Pancreas (tissue), 10 donors: ENCODE measurements around the gene ZNF600. TPM values are rescaled to one million over a fixed set of nuclear protein-coding genes. Genes with fewer than 3 reads are reported as not detected.
"Not testable (repeated sequence)": the region's sequence is repeated elsewhere in the genome, so short reads cannot be mapped to it uniquely, and the experiment has no call there.

Source experiments
- ATAC-seq, 4 donors: fragments of 200-7000 bp; cut with Tn5 transposase; one replicate each; pipeline versions ENCODE4 v1.8.0 to v1.9.1; 2020; ENCODE audit warnings: mild to moderate bottlenecking in 4 of 4, moderate library complexity in 4 of 4
- DNase-seq, 6 donors: peaks; one replicate each; pipeline ENCODE4 v3.0.0-alpha.2; 2020
- FAIRE-seq: peaks from 2 replicates; lab custom pipeline; 2012; peaks lifted over from hg19 to GRCh38; lab: Jason Lieb, UNC
- H3K27ac ChIP-seq, 4 donors: fragments of 200-600 bp; sonication (generic); 1 replicate in 3 of 4; 2 replicates in 1 of 4; pipeline versions ENCODE4 v1.5.0 to v1.8.0; 2020
- H3K27me3 ChIP-seq, 4 donors: fragments of 200-600 bp; one replicate each; pipeline ENCODE4 v1.8.0; 2021
- H3K36me3 ChIP-seq, 3 donors: fragments of 200-600 bp; sonication (generic) in 1 of 3; one replicate each; pipeline versions ENCODE4 v1.5.0 to v1.8.0; 2020 to 2021
- H3K4me1 ChIP-seq, 3 donors: fragments of 200-600 bp; one replicate each; pipeline ENCODE4 v1.8.0; 2021
- H3K4me3 ChIP-seq, 4 donors: fragments of 200-600 bp; sonication (generic) in 2 of 4; one replicate each; pipeline versions ENCODE4 v1.5.0 to v1.8.0; 2020 to 2021
- H3K9me3 ChIP-seq, 4 donors: fragments of 200-600 bp; one replicate each; pipeline ENCODE4 v1.8.0; 2021
- WGBS, 2 donors: extraction: QIAGEN DNeasy Blood & Tissue Kit; methylation state at CpG; one replicate each; pipeline ENCODE4 v1.1.7; 2013; 5-methylcytosine and 5-hydroxymethylcytosine counted together
- intact Hi-C, 3 donors: fragments of 100-400 bp; cut with DNase I; formaldehyde crosslinking; loops; one replicate each; pipeline versions ENCODE4 v1.11.1 to v1.14.2; 2022
- polyA plus RNA-seq, 2 donors: library from polyadenylated mRNA; stranded (reverse); fragments of 200-250 nt; gene quantifications; one replicate each; pipeline ENCODE4 v1.2.3, GENCODE V29; 2013
- total RNA-seq, 6 donors: library from RNA; stranded (reverse); fragmentation: NEBNext Ultra II Directional in 4 of 6; extraction: Animal tissue kit (Norgen Biotek cat#: 25700) in 4 of 6; gene quantifications; one replicate each; pipeline versions ENCODE4 v1.2.1 to v1.2.4, GENCODE V29; 2021 to 2023
- TF ChIP-seq, protein P1 (sequence below), 4 donors: fragments of 200-600 bp; sonication (generic) in 3 of 4; IDR thresholded peaks; one replicate each; pipeline versions ENCODE4 v1.5.0 to v1.8.0; 2021; ENCODE audit warnings: antibody characterized with exemption in 4 of 4
- donor health status: healthy with polysubstance abuse.
- donor health status: DM: no; HTN: no; CAD: no; lungs with moderate emphysema.
- donor health status: DM: no; HTN: no; CAD: no.
- donor health status: control.
- donor health status: control.
- donor health status: Bipolar disorder and iron deficiency.
- donor health status: DM: yes; HTN: yes; CAD: no.
- donor health status: DM: no; HTN: no; CAD: no.
- donor health status: DM: no; HTN: no; CAD: no.
- donor health status: DM: yes; HTN: yes; CAD: no.

ZNF600 gene
- total and polyA plus RNA-seq, 8 donors, result 3.1 to 17.4 (median 5.3) TPM

DNA sequence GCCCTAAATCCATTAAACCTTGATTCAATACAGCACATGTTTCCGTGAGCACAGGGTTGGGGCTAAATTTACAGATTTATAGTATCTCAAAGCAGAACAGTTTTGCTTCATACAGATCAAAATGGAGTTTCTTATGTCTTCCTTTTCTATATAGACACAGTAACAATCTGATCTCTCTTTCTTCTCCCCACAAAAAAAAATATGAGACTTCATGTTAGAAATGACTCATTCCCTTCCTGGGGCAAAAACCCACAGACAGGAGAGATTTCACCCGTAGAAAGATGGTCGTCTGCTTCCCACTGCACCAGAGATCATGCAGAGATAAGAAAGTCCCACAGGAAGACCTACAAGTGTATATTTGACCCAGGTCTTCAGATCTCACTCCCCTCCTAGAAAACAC lies 44.1 kb downstream of the ZNF600 start:
- ATAC-seq, result no peak

DNA sequence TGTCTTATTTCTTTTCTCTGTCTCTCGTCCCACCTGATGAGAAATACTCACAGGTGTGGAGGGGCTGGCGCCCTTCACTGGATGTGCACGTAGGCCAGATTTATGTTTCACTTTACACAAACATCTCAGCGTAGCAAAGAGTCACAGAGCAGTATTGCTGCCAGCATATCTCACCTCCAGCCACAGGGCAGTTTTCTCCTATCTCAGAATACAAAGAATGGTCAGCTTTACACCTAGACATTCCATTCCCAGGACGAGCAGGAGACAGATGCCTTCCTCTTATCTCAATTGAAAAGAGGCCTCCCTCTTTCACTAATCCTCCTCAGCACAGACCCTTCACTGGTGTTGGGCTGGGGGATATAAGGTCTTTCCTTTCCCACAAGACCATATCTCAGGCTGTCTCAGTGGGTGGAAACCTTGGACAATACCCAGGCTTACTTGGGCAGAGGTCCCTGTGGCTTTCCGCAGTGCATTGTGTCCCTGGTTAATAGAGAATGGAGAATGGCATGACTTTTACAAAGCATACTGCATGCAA lies 44.6 kb downstream of the ZNF600 start:
- intact Hi-C loops, result loop anchor here in 1 of 3 donors (10.0 kb wide), 1 partner anchor 487 kb away; no protein-coding TSS in a partner anchor
- no peaks in the 10 kb centered on the region for H3K36me3 ChIP-seq
- no peak for ATAC-seq
- no peak for DNase-seq
- FAIRE-seq, result no peak
- WGBS, 2 donors, result 39 to 45% methylated on average over 6 of the region's 6 CpGs
- no peaks in the 10 kb centered on the region for H3K4me1 ChIP-seq
- H3K27me3 ChIP-seq, result no peaks in the 10 kb centered on the region
- TF ChIP-seq, protein P1, sequence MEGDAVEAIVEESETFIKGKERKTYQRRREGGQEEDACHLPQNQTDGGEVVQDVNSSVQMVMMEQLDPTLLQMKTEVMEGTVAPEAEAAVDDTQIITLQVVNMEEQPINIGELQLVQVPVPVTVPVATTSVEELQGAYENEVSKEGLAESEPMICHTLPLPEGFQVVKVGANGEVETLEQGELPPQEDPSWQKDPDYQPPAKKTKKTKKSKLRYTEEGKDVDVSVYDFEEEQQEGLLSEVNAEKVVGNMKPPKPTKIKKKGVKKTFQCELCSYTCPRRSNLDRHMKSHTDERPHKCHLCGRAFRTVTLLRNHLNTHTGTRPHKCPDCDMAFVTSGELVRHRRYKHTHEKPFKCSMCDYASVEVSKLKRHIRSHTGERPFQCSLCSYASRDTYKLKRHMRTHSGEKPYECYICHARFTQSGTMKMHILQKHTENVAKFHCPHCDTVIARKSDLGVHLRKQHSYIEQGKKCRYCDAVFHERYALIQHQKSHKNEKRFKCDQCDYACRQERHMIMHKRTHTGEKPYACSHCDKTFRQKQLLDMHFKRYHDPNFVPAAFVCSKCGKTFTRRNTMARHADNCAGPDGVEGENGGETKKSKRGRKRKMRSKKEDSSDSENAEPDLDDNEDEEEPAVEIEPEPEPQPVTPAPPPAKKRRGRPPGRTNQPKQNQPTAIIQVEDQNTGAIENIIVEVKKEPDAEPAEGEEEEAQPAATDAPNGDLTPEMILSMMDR (IDR thresholded peaks at IDR 0.05), result no peak
- H3K9me3 ChIP-seq, result no peaks in the 10 kb centered on the region
- no peak overlapping the region for H3K27ac ChIP-seq
- H3K4me3 ChIP-seq, result no peak overlapping the region

More for the DNA sequence above, 44.1 kb downstream of the ZNF600 start:
- H3K36me3 ChIP-seq, result no peaks in the 10 kb centered on the region
- intact Hi-C loops, result loop anchor here in 1 of 3 donors (10.0 kb wide), 1 partner anchor 488 kb away; no protein-coding TSS in a partner anchor
- DNase-seq (no peak), FAIRE-seq (no peak)
- WGBS, 2 donors, result 53 to 73% methylated on average over 3 of the region's 3 CpGs
- H3K9me3 ChIP-seq, result no peaks in the 10 kb centered on the region
- H3K27ac ChIP-seq, result no peak overlapping the region
- H3K4me3 ChIP-seq, result no peak overlapping the region
- H3K27me3 ChIP-seq, result no peaks in the 10 kb centered on the region
- H3K4me1 ChIP-seq, result no peaks in the 10 kb centered on the region
- TF ChIP-seq, protein P1 (IDR thresholded peaks at IDR 0.05), result no peak

DNA sequence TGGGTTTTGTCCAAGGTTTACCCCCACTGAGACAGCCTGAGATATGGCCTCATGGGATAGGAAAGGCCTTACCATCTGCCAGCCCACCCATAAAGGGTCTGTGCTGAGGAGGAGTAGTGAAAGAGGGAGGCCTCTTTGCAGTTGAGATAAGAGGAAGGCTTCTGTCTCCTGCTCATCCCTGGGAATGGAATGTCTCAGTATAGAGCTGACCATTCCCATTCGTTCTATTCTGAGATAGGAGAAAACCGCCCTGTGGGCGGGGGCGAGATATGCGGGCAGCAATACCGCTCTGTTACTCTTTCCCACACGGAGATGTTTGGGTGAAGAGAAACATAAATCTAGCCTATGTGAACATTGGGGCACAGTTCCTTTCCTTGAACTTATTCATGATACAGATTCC lies 45.2 kb downstream of the ZNF600 start:
- H3K4me3 ChIP-seq, H3K9me3 ChIP-seq, H3K4me1 ChIP-seq, H3K36me3 ChIP-seq, DNase-seq, ATAC-seq, FAIRE-seq, H3K27me3 ChIP-seq: not testable (repeated sequence)
- peak overlapping the region in 1 of 4 donors; percentile 16 for H3K27ac ChIP-seq
- 44 to 49% methylated on average over 7 of the region's 7 CpGs for WGBS, 2 donors
- intact Hi-C loops, result loop anchor here in 1 of 3 donors (10.0 kb wide), 1 partner anchor 487 kb away; no protein-coding TSS in a partner anchor

DNA sequence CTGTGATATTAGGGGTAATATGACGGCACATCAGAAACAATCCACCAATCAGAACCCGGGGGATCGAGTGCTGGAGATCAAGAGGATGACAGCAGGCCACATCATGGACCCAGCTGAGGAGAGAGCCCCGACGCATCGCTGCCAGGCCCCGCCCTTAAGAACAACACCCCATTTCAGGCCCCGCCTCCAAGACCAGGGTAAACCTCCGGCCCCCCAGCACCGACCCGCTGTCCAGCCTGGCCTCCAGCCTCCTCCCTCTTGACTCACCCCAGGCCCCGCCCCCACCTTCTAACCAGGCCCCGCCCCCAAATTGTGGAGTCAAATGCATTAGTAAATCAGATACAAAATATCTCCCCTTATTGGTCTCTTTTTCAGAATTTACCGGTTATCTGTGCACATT lies 47.0 kb downstream of the ZNF600 start:
- ATAC-seq (no peak), DNase-seq (no peak), FAIRE-seq (no peak)
- TF ChIP-seq, protein P1 (IDR thresholded peaks at IDR 0.05), result no peak
- Histone ChIP-seq H3K27me3 (no peaks in the 10 kb centered on the region), H3K9me3 (no peaks in the 10 kb centered on the region), H3K36me3 (no peaks in the 10 kb centered on the region), H3K27ac (no peak overlapping the region), H3K4me3 (no peak overlapping the region), H3K4me1 (no peaks in the 10 kb centered on the region)
- intact Hi-C loops, result no loop called here
- 82 to 84% methylated on average over 14 of the region's 14 CpGs for WGBS, 2 donors

DNA sequence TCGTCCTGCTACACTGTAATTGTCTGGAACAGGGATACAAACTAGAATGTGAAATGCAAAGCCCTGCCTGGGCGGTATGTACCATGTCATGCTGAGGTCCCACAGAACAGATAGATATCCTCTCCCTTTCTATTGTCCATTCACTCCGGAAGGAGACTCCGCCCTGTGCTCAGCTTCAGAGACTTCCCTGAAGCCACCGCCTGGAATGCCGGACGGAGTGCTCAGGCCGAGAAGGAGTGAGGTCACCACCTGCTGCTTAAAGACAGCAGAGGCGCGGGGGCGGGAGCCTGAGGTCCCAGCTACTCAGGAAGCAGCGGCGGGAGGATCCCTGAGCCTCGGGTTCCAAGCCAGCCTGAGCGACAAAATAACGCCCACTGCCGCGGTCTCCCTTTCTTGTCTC lies 50.9 kb downstream of the ZNF600 start:
- WGBS, 2 donors, result 52 to 58% methylated on average over 18 of the region's 18 CpGs
- peak; percentile 34 to 62 (median 42) for DNase-seq
- no peaks in the 10 kb centered on the region for H3K9me3 ChIP-seq
- H3K27ac ChIP-seq, result peak overlapping the region; percentile 67 to 82 (median 76)
- TF ChIP-seq, protein P1 (IDR thresholded peaks at IDR 0.05), result no peak
- no peaks in the 10 kb centered on the region for H3K36me3 ChIP-seq
- H3K4me3 ChIP-seq, result peak overlapping the region in 1 of 4 donors; percentile 81
- intact Hi-C loops, result no loop called here
- peak in 3 of 4 donors; percentile 3 to 42 (median 18) for ATAC-seq
- FAIRE-seq, result no peak
- H3K27me3 ChIP-seq, result no peaks in the 10 kb centered on the region
- H3K4me1 ChIP-seq, result no peaks in the 10 kb centered on the region
